Tibial nerve (tissue), 4 donors: ENCODE measurements around the gene GNB3. TPM values are rescaled to one million over a fixed set of nuclear protein-coding genes. Genes with fewer than 3 reads are reported as not detected.

Source experiments
- DNase-seq, 2 donors: peaks; one replicate each; pipeline ENCODE4 v3.0.0-alpha.2; 2019; ENCODE audit warnings: low spot score in 2 of 2
- H3K27ac ChIP-seq, 4 donors: fragments of 200-600 bp; sonication (generic) in 3 of 4; one replicate each; pipeline ENCODE4 v1.5.1; 2017 to 2019; ENCODE audit warnings: mild to moderate bottlenecking in 1 of 4
- H3K27me3 ChIP-seq, 2 donors: fragments of 200-600 bp; sonication (generic) in 1 of 2; one replicate each; pipeline versions ENCODE4 v1.5.1 to v1.6.0; 2017 to 2019
- H3K36me3 ChIP-seq, 3 donors: fragments of 200-600 bp; sonication (generic); one replicate each; pipeline ENCODE4 v1.5.1; 2018 to 2019
- H3K4me1 ChIP-seq, 4 donors: fragments of 200-600 bp; sonication (generic) in 3 of 4; one replicate each; pipeline ENCODE4 v1.5.1; 2017 to 2019
- H3K4me3 ChIP-seq, 4 donors: fragments of 200-600 bp; sonication (generic) in 3 of 4; one replicate each; pipeline ENCODE4 v1.5.1; 2017 to 2019; ENCODE audit warnings: mild to moderate bottlenecking in 1 of 4, moderate library complexity in 1 of 4
- H3K9me3 ChIP-seq, 4 donors: fragments of 200-600 bp; sonication (generic) in 3 of 4; one replicate each; pipeline ENCODE4 v1.5.1; 2017 to 2019
- EP300 ChIP-seq, 2 donors: sonication (generic); formaldehyde crosslinking; IDR thresholded peaks; one replicate each; pipeline ENCODE4 v1.6.1; 2017; ENCODE audit warnings: antibody characterized with exemption in 2 of 2, mild to moderate bottlenecking in 1 of 2
- POLR2A ChIP-seq, 2 donors: fragments of 450-650 bp; IDR thresholded peaks; one replicate each; pipeline ENCODE4 v1.6.1; 2017; ENCODE audit warnings: antibody characterized with exemption in 2 of 2, mild to moderate bottlenecking in 2 of 2, moderate library complexity in 2 of 2
- WGBS, 2 donors: methylation state at CpG; one replicate each; pipeline ENCODE4 v1.1.5; 2018; 5-methylcytosine and 5-hydroxymethylcytosine counted together
- total RNA-seq, 4 donors: library from RNA; depleted of rRNA; stranded (reverse); fragments of >200 nt; gene quantifications; one replicate each; pipeline ENCODE4 v1.1.0, GENCODE V29; 2016
- TF ChIP-seq, protein P1 (sequence below), 5 experiments: fragments of 200-600 bp in 3 of 5; fragments of 450-650 bp in 2 of 5; sonication (generic) in 3 of 5; IDR thresholded peaks; one replicate each; pipeline ENCODE4 v1.5.1; 2016 to 2019; ENCODE audit warnings: antibody characterized with exemption in 5 of 5, mild to moderate bottlenecking in 3 of 5, moderate library complexity in 2 of 5

The GNB3 gene
- 1 to 10 TPM in 3 of 4 donors, under 1 TPM in 1; 0.84 to 9.9 (median 5.6) TPM for total RNA-seq

DNA sequence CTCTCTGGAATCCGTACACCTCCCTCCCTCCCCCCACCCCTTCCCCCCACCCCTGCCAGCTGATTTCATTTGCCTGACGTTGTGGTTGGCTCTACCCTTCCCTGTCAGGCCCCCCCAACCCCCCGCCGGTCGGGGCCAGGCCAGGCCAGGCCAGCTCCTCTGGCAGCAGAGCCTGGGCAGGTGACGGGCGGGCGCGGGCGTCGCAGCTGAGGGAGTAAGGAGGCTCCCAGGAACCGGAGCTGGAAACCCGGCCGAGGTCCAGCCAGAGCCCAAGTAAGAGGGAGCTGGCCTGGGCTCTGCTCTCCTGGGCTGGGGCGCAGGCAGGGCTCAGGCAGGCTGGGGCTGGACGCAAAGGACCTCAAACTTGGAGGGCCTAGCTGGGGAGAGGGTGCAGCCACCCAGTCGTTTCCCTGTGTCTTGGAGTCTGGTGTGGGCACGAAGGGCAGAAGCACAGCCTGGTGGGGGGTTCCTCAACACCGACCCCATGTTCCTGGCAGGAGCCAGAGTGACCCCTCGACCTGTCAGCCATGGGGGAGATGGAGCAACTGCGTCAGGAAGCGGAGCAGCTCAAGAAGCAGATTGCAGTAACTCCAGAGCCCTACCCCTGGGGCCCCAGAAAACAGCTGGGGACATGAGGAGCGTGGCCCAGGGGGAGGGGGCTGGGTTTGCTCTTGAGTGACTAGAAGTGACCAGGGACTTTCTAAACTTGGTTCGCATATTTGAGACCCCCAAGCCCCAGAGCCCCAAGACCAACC lies at the start of gene GNB3:
Gene GNB3, plus strand, starts transcription at position 165 of the 755 bp plus-strand sequence. Its CDS starts 363 bp downstream, at position 528.
- Histone ChIP-seq H3K4me1 (no peaks in the 10 kb centered on the region), H3K27ac (no peak within 1 kb of the TSS), H3K9me3 (no peaks in the 10 kb centered on the region), H3K36me3 (peaks cover 0 to 96% (median 0%) of the 10 kb centered on the region in 3 donors), H3K4me3 (no peak within 1 kb of the TSS), H3K27me3 (no peaks in the 10 kb centered on the region)
- TF ChIP-seq, protein P1, sequence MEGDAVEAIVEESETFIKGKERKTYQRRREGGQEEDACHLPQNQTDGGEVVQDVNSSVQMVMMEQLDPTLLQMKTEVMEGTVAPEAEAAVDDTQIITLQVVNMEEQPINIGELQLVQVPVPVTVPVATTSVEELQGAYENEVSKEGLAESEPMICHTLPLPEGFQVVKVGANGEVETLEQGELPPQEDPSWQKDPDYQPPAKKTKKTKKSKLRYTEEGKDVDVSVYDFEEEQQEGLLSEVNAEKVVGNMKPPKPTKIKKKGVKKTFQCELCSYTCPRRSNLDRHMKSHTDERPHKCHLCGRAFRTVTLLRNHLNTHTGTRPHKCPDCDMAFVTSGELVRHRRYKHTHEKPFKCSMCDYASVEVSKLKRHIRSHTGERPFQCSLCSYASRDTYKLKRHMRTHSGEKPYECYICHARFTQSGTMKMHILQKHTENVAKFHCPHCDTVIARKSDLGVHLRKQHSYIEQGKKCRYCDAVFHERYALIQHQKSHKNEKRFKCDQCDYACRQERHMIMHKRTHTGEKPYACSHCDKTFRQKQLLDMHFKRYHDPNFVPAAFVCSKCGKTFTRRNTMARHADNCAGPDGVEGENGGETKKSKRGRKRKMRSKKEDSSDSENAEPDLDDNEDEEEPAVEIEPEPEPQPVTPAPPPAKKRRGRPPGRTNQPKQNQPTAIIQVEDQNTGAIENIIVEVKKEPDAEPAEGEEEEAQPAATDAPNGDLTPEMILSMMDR (IDR thresholded peaks at IDR 0.05), result no peak
- no peak for TF ChIP-seq EP300 (IDR thresholded peaks at IDR 0.05)
- no peak for TF ChIP-seq POLR2A (IDR thresholded peaks at IDR 0.05)
- WGBS, 2 donors, result 71 to 73% methylated on average over 16 to 24 of the region's 24 CpGs
- DNase-seq, result no peak

DNA sequence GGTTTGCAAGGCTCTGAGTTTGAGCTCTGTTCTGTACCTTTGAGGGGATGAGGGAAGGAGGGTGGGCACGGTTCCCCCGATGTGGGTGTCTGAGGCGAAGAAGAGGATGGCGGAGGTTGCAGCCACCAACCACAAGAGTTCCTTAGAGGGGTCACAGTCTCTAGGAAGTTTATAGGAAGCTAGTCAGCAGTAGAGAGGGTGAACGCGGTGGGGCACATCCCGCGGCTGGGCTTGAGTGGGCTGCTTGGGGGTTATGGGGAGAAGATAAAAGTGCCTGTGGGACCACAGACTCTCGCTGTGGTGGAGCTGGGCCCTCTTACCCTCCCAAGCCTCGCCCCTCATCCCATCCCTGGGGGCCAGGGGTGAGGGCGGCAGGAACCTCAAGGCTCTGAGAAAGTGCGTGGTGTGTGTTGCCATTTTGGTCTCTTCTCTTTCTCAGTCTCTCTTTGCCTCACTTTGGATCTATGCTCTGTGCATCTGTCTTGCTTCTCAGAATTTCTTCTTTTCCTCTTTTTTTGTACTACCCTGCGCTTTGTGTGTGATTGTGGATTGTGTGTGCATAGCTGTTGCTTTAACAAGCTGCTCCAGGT lies 48.7 kb upstream of the GNB3 start:
- Histone ChIP-seq H3K4me1 (no peaks in the 10 kb centered on the region), H3K36me3 (no peaks in the 10 kb centered on the region), H3K4me3 (peak overlapping the region in 1 of 4 donors; percentile 35), H3K27ac (peak overlapping the region in 2 of 4 donors; percentile 19 to 50), H3K27me3 (no peaks in the 10 kb centered on the region), H3K9me3 (no peaks in the 10 kb centered on the region)
- no peak for DNase-seq
- WGBS, 2 donors, result 70 to 79% methylated on average over 13 of the region's 13 CpGs
- TF ChIP-seq POLR2A (IDR thresholded peaks at IDR 0.05) (no peak), EP300 (IDR thresholded peaks at IDR 0.05) (no peak)
- TF ChIP-seq, protein P1 (IDR thresholded peaks at IDR 0.05), result no peak

DNA sequence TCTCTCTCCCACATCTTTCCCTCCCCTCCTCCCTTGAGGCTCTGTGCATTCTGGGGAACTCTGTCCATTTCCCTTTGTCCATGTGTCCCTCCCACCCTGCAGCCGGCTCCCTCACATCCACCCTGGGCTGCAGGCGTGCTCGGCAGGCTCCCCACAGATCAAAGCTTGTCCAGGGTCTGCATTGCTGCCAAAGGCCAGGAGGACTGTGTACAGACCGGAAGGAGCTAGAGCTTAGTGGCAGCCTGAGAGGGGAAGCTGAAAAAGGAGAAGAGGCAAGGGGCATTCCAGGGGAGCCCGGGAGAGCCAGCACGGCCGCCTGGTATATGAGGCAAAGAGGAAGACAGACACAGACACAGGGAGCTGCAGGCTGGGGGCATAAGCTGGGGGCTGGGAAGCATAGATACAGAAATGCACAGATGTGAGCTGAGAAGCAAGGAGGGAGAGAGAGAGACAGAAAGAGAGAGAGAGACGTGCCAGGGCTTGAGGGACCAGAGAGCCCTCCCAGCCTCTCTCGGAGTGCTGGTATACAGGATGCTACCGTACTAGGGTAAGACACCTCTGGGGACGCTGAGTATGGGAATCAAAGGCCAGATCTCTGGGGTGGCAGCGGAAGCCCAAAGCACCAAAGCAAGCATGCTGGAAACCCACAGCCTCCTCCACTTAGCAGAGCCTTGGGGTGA lies 48.1 kb upstream of the GNB3 start:
- Histone ChIP-seq H3K27ac (peak overlapping the region in 1 of 4 donors; percentile 50), H3K4me1 (no peaks in the 10 kb centered on the region), H3K27me3 (no peaks in the 10 kb centered on the region), H3K4me3 (peak overlapping the region in 1 of 4 donors; percentile 35), H3K36me3 (no peaks in the 10 kb centered on the region), H3K9me3 (no peaks in the 10 kb centered on the region)
- no peak for TF ChIP-seq POLR2A (IDR thresholded peaks at IDR 0.05)
- TF ChIP-seq EP300 (IDR thresholded peaks at IDR 0.05), result peak in 1 of 2 donors; percentile 9
- TF ChIP-seq, protein P1 (IDR thresholded peaks at IDR 0.05), result no peak
- no peak for DNase-seq
- WGBS, 2 donors, result 21% methylated on average over 12 of the region's 12 CpGs

DNA sequence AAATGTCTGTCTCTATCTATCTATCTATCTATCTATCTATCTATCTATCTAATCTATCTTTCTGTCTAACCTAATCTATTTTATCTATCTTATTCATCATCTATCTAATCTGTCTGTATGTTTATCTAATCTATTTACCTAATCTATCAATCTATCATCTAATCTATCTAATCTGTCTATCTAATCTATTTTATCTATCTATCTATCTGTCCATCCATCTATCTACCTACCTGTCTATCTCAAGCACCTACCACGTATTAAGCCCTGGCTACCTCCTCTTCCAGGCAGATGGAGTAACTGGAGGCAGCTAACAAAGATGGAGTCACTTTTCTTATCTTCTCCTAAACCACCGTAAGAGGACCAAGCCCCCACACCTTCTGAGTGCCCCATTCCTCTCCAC lies 45.6 kb upstream of the GNB3 start:
- H3K9me3 ChIP-seq, result no peaks in the 10 kb centered on the region
- H3K27me3 ChIP-seq, result no peaks in the 10 kb centered on the region
- TF ChIP-seq, protein P1 (IDR thresholded peaks at IDR 0.05), result no peak
- TF ChIP-seq POLR2A (IDR thresholded peaks at IDR 0.05) (no peak), EP300 (IDR thresholded peaks at IDR 0.05) (no peak)
- no peak overlapping the region for H3K4me3 ChIP-seq
- no peaks in the 10 kb centered on the region for H3K36me3 ChIP-seq
- WGBS, 2 donors, result 80 to 90% methylated on average over 2 of the region's 2 CpGs
- no peaks in the 10 kb centered on the region for H3K4me1 ChIP-seq
- no peak overlapping the region for H3K27ac ChIP-seq
- DNase-seq, result no peak

DNA sequence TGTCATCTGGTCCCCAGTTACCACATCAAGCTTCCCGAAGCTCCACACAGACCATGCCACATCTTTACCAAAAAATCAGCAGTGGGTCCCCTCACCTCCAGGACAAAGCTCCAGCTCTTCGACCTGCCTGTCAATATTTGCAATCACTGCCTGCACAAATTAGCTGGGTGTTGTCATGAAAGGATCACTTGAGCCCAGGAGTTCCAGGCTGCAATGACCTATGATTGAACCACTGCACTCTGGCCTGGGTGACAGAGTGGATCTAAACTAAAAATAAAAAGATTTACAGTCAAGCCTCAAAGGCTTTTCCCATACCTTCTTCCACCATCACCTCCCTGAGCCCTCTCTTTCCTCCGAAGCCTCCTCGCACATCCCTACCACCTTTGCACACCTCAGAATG lies 44.1 kb upstream of the GNB3 start:
- DNase-seq, result no peak
- no peak overlapping the region for H3K4me3 ChIP-seq
- H3K27me3 ChIP-seq, result no peaks in the 10 kb centered on the region
- H3K36me3 ChIP-seq, result no peaks in the 10 kb centered on the region
- no peaks in the 10 kb centered on the region for H3K9me3 ChIP-seq
- TF ChIP-seq EP300 (IDR thresholded peaks at IDR 0.05) (no peak), POLR2A (IDR thresholded peaks at IDR 0.05) (no peak)
- TF ChIP-seq, protein P1 (IDR thresholded peaks at IDR 0.05), result no peak
- no peak overlapping the region for H3K27ac ChIP-seq
- WGBS, 2 donors, result 91 to 95% methylated on average over 4 of the region's 4 CpGs
- no peaks in the 10 kb centered on the region for H3K4me1 ChIP-seq
